Transverse colon (tissue), 4 donors: Measurements from ENCODE around the gene SYNE1.

Source experiments
- EP300 ChIP-seq: sonication (generic); formaldehyde crosslinking; IDR thresholded peaks from one replicate; pipeline ENCODE4 v1.6.1; 2017; ENCODE audit warnings: antibody characterized with exemption, low read depth
- POLR2A ChIP-seq: fragments of 450-650 bp; IDR thresholded peaks from one replicate; pipeline ENCODE4 v1.6.1; 2016; ENCODE audit warnings: antibody characterized with exemption, mild to moderate bottlenecking, moderate library complexity
- POLR2AphosphoS5 ChIP-seq, 3 donors: sonication (generic); formaldehyde crosslinking; IDR thresholded peaks; one replicate each; pipeline ENCODE4 v1.6.1; 2016; ENCODE audit warnings: antibody characterized with exemption in 3 of 3
- TF ChIP-seq, protein P1 (sequence below), 5 experiments: fragments of 200-600 bp in 3 of 5; fragments of 450-650 bp in 2 of 5; sonication (generic) in 3 of 5; IDR thresholded peaks; 1 replicate in 2 of 5; 2 replicates in 3 of 5; pipeline ENCODE4 v1.5.1; 2016 to 2017; ENCODE audit warnings: antibody characterized with exemption in 5 of 5, inconsistent platforms in 3 of 5, mild to moderate bottlenecking in 2 of 5, moderate library complexity in 1 of 5

DNA sequence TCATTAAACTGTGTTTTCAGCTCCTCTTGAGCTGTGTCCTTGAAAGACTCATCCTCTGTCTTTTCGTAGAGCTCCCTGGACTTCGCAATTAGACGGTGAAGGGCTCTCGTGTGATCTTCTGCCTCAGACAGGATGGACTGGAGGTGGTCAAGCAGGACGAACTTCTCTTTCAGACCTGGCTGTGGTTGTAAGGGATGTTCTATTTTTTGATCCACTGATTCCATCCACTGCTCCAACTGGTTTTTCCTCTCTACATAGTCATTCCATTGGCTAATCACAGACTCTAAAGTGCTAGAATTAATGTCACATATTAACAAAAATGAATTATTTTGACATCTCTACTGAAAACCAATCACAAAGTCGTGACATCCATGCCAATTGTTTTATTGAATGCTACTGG, 250.1 kb downstream of the SYNE1 start:
- TF ChIP-seq, protein P1, sequence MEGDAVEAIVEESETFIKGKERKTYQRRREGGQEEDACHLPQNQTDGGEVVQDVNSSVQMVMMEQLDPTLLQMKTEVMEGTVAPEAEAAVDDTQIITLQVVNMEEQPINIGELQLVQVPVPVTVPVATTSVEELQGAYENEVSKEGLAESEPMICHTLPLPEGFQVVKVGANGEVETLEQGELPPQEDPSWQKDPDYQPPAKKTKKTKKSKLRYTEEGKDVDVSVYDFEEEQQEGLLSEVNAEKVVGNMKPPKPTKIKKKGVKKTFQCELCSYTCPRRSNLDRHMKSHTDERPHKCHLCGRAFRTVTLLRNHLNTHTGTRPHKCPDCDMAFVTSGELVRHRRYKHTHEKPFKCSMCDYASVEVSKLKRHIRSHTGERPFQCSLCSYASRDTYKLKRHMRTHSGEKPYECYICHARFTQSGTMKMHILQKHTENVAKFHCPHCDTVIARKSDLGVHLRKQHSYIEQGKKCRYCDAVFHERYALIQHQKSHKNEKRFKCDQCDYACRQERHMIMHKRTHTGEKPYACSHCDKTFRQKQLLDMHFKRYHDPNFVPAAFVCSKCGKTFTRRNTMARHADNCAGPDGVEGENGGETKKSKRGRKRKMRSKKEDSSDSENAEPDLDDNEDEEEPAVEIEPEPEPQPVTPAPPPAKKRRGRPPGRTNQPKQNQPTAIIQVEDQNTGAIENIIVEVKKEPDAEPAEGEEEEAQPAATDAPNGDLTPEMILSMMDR (IDR thresholded peaks at IDR 0.05), result no peak
- TF ChIP-seq POLR2A (no peak), POLR2AphosphoS5 (IDR thresholded peaks at IDR 0.05) (no peak), EP300 (no peak)
